NCI-H2196 (cell line): ENCODE results near the gene CHKB.
"Not testable (repeated sequence)": the region's sequence is repeated elsewhere in the genome, so short reads cannot be mapped to it uniquely, and the experiment has no call there.

Source experiments
- DNase-seq: peaks from one replicate; lab custom pipeline; 2025; ENCODE audit not compliant: unreplicated experiment; lab: John Stamatoyannopoulos, UW

Gene CHKB

GRCh38 chr22:50612528-50613221, 30.0 kb upstream of the CHKB start:
- DNase-seq = no peak

GRCh38 chr22:50612168-50612527, 29.5 kb upstream of the CHKB start:
- DNase-seq = no peak

GRCh38 chr22:50611341-50612060, 28.9 kb upstream of the CHKB start:
- DNase-seq = no peak

GRCh38 chr22:50610581-50610980, 27.9 kb upstream of the CHKB start:
- DNase-seq = no peak

GRCh38 chr22:50610041-50610451, 27.4 kb upstream of the CHKB start:
- no peak for DNase-seq

GRCh38 chr22:50609599-50609998, 26.9 kb upstream of the CHKB start:
- DNase-seq = no peak

- DNase-seq = no peak
Measured at GRCh38 chr22:50608996-50609395, 26.3 kb upstream of the CHKB start.

GRCh38 chr22:50608058-50608840, 25.6 kb upstream of the CHKB start:
- not testable (repeated sequence) for DNase-seq

GRCh38 chr22:50607659-50608020, 25.0 kb upstream of the CHKB start:
- no peak for DNase-seq

GRCh38 chr22:50606946-50607658, 24.5 kb upstream of the CHKB start:
- DNase-seq = no peak

GRCh38 chr22:50606165-50606945, 23.7 kb upstream of the CHKB start:
- DNase-seq = no peak

GRCh38 chr22:50605613-50606074, 23.0 kb upstream of the CHKB start:
- no peak for DNase-seq

- no peak for DNase-seq
Measured at GRCh38 chr22:50605002-50605612, 22.5 kb upstream of the CHKB start.

- no peak for DNase-seq
Measured at GRCh38 chr22:50604256-50605001, 21.8 kb upstream of the CHKB start.

- DNase-seq = no peak
Measured at GRCh38 chr22:50603511-50604255, 21.0 kb upstream of the CHKB start.

- no peak for DNase-seq
Measured at GRCh38 chr22:50602338-50602700, 19.7 kb upstream of the CHKB start.

GRCh38 chr22:50601669-50602337, 19.2 kb upstream of the CHKB start:
- DNase-seq = no peak

- no peak for DNase-seq
Measured at GRCh38 chr22:50600967-50601668, 18.5 kb upstream of the CHKB start.
